Measurements from ENCODE around the gene GABBR2. TPM values are rescaled to one million over a fixed set of nuclear protein-coding genes. Genes with fewer than 3 reads are reported as not detected.

The GABBR2 gene
- total and polyA plus RNA-seq, 9 of the 15 experiments (the other 6 are each of a cell fraction or from before 2014, with no cell fraction given), result 0.15 to 1.9 (median 0.32) TPM

- TF ChIP-seq ETV6 (IDR thresholded peaks at IDR 0.05; ENCODE audit: borderline replicate concordance in 1 of 2, low read depth in 2 of 2, low read length in 1 of 2), result no peak
- no peak for TF ChIP-seq ETV6 (CRISPR knock-in tag; IDR thresholded peaks at IDR 0.05; ENCODE audit: borderline replicate concordance)
- no peak for TF ChIP-seq ZNF444 (CRISPR knock-in tag; IDR thresholded peaks at IDR 0.05)
- no peak for TF ChIP-seq FOXJ3 (CRISPR knock-in tag; IDR thresholded peaks at IDR 0.05)
- TF ChIP-seq CBFA2T3 (IDR thresholded peaks at IDR 0.05), result peak; percentile 49; the same call in 1 of the 2 replicates
- no peak for TF ChIP-seq RNF219 (CRISPR knock-in tag; IDR thresholded peaks at IDR 0.05)
- no peak for TF ChIP-seq ZNF175 (CRISPR knock-in tag; IDR thresholded peaks at IDR 0.05; ENCODE audit: low read depth)
- TF ChIP-seq USF2 (CRISPR knock-in tag; IDR thresholded peaks at IDR 0.05), result peak; percentile 86
- TF ChIP-seq PPARD (CRISPR knock-in tag; IDR thresholded peaks at IDR 0.05), result no peak
- TF ChIP-seq CEBPG (CRISPR knock-in tag; IDR thresholded peaks at IDR 0.05), result peak; percentile 86
- TF ChIP-seq CEBPG (tag; conservative IDR thresholded peaks at IDR 0.05 in 1 of 2, IDR thresholded peaks at IDR 0.05 in 1 of 2), result peak; percentile 82 to 83
- no peak for TF ChIP-seq KAT7 (CRISPR knock-in tag; IDR thresholded peaks at IDR 0.05; ENCODE audit: borderline replicate concordance)
- no peak for TF ChIP-seq SAFB (IDR thresholded peaks at IDR 0.05; ENCODE audit: borderline replicate concordance, low read depth, low read length)
- peak; percentile 33; the same call in 1 of the 2 replicates for TF ChIP-seq PKNOX1 (IDR thresholded peaks at IDR 0.05)
- no peak for TF ChIP-seq ZNF12 (CRISPR knock-in tag; IDR thresholded peaks at IDR 0.05)
- no peak; the same call in 1 of the 2 replicates for TF ChIP-seq TAL1 (IDR thresholded peaks at IDR 0.05)
- no peak for TF ChIP-seq SPI1 (IDR thresholded peaks at IDR 0.05; ENCODE audit: borderline replicate concordance, low read depth, low read length)
- TF ChIP-seq EP400 (IDR thresholded peaks at IDR 0.05), result peak; percentile 72
- no peak for TF ChIP-seq HSF4 (CRISPR knock-in tag; IDR thresholded peaks at IDR 0.05; ENCODE audit: borderline replicate concordance)
- no peak for TF ChIP-seq SMARCB1 (IDR thresholded peaks at IDR 0.05; ENCODE audit: insufficient read length, low read depth)
- no peak for TF ChIP-seq ZNF79 (CRISPR knock-in tag; IDR thresholded peaks at IDR 0.05; ENCODE audit: low read depth)
- no peak for TF ChIP-seq CHD4 (IDR thresholded peaks at IDR 0.05; ENCODE audit: insufficient read depth, insufficient replicate concordance, low read depth, low read length, poor library complexity, severe bottlenecking)
Observed at GRCh38 chr9:98326459-98327248, 382.1 kb downstream of the GABBR2 start (continued).

All from K562 (cell line).